Activated naive CD4-positive, alpha-beta T cell treated with anti-CD3 and anti-CD28 coated beads, Interleukin-2, amount 50 U/mL, for 24 hours (primary cell): ENCODE results near the gene PTPRB.

ENCODE experiments used
- H3K27ac Mint-ChIP-seq: one replicate; pipeline ENCODE4 v1.8.0; 2021; ENCODE audit warnings: mild to moderate bottlenecking, mixed read lengths
- H3K27me3 Mint-ChIP-seq: one replicate; pipeline ENCODE4 v1.8.0; 2021; ENCODE audit warnings: mixed read lengths
- H3K36me3 Mint-ChIP-seq: one replicate; pipeline ENCODE4 v1.8.0; 2021; ENCODE audit warnings: mixed read lengths
- H3K4me1 Mint-ChIP-seq: one replicate; pipeline ENCODE4 v1.8.0; 2021; ENCODE audit warnings: mixed read lengths
- H3K4me3 Mint-ChIP-seq: one replicate; pipeline ENCODE4 v1.8.0; 2021; ENCODE audit warnings: mild to moderate bottlenecking, mixed read lengths
- H3K9me3 Mint-ChIP-seq: one replicate; pipeline ENCODE4 v1.8.0; 2021; ENCODE audit warnings: mixed read lengths

The PTPRB gene

DNA sequence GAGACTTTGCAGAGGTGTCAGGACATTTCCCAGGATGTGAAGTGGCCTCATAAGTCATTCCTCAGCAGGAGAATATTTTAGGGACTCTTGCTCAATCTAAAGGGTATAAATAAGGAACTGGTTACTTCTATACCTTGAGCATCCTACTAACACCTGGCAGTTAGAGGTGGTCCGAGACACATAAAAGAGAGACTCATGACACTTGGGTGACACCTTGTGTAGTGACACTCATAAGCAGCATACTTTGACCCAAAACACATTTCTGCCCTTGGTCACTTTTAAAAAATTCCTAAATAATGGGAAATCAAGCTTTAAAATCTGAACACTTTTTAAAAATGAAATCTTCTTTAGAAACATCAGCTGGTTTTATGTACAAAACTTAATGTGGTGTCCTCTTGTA, 152.8 kb downstream of the PTPRB start:
- Mint-ChIP-seq H3K27me3 (peaks cover 10% of the 10 kb centered on the region), H3K36me3 (no peaks in the 10 kb centered on the region), H3K4me1 (no peaks in the 10 kb centered on the region), H3K9me3 (no peaks in the 10 kb centered on the region), H3K4me3 (no peak overlapping the region), H3K27ac (no peak overlapping the region)

DNA sequence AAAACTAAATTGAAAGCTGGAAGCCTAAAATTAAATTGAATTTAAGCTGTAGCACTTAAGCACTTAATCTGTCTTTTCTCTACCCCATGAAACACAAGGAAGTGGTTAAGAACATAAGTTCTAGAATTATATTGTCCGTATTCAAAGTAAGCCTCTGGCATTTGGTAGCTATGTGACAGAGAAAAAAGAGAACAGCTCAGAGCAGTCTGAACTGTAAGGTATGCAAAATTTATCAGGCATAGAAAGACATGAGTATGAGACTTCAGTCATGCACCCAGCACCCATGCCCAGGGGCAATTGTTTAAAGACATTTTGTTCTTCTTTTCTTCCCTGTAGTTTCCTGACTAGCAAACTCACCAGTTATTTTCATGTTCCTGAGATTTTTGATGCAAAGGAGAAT, 154.5 kb downstream of the PTPRB start:
- H3K9me3 Mint-ChIP-seq: no peaks in the 10 kb centered on the region
- H3K27me3 Mint-ChIP-seq: peaks cover 10% of the 10 kb centered on the region
- no peaks in the 10 kb centered on the region for H3K4me1 Mint-ChIP-seq
- no peak overlapping the region for H3K4me3 Mint-ChIP-seq
- H3K27ac Mint-ChIP-seq: no peak overlapping the region
- H3K36me3 Mint-ChIP-seq: no peaks in the 10 kb centered on the region

DNA sequence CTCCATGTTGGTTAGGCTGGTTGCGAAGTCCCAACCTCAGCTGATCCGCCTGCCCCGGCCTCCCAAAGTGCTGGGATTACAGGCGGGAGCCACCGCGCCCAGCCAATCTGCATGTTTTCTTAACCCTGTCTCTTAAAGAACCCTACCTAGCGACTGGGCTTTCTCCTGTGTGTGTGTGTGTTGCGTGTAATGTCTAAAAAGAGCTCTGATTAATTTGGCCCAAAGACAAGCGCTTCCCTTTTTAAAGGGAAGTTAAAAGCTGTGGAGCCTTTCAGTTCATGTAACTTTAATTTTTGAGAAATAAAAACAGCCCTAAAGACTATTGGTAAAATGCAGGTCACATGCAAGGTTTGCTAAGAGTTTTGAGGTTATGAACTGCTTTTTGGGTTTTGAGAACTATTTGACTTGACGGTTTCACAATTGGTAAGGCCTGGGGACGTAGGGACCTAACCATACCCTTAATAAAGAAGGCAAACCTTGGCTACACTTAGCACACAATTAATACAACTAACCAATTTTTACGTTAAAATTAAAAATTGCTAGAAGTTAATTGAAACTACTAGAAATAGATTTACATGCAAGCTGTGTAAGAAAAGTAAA, 167.9 kb downstream of the PTPRB start:
- Mint-ChIP-seq H3K27ac (no peak overlapping the region), H3K36me3 (no peaks in the 10 kb centered on the region), H3K4me3 (no peak overlapping the region), H3K9me3 (no peaks in the 10 kb centered on the region), H3K27me3 (peaks cover 4% of the 10 kb centered on the region), H3K4me1 (no peaks in the 10 kb centered on the region)

DNA sequence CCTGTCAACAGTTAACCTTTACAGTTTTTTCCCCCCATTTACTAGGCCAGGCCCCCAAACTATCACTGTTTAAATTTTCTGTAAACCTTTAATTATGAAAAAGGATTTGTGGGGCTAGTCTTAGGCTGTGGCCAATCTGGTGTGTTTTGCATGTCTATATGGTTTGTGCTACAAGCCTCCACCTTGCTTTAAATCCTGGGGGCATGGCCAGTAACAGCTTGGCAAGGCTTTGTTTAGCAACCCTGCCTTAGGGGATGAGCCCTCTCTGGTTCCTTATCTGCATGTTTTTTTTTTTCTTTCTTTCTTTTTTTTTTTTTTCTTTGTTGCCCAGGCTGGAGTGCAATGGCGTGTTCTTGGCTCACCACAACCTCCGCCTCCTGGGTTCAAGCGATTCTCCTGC, 168.5 kb downstream of the PTPRB start:
- Mint-ChIP-seq H3K9me3 (no peaks in the 10 kb centered on the region), H3K4me1 (no peaks in the 10 kb centered on the region), H3K4me3 (no peak overlapping the region), H3K27ac (no peak overlapping the region), H3K27me3 (peaks cover 4% of the 10 kb centered on the region), H3K36me3 (no peaks in the 10 kb centered on the region)

DNA sequence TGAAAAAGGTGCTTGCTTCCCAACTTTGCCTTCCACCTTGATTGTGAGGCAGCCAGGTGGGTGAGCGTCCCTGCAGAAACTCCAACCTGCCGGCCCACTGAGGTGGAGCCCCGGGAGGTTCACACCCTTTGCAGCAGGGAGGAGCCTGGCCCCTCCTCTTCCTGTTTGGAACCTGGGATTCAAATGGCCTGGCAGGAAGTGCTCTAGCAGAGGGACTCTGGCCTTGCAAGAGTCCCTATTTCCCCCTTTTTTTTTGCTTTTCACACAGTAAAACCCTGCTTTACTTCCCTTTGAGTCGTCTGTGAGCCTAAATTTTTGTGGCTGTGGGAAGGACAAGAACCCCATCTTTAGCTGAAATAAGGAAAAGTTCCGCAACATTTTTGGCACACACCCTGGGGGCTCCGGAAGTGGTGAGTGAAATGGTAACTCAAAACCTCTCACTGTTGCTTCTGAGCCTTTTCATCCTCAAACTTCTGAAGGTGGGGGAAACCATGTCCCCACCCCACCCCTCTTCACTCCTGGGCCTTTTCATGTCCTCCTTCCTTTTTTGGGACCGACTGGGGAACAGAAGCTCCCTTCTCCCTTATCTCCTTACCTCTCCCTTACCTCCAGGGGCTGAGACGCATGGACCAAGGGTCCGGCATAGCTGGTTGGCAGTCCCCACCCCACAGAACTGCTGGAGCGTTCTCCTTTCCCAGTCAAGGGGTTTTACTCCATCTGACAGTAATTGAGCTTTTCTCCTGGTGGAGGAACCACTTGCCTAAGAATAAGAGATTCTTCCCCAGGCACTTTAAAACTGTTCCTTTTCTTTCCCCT, 169.1 kb downstream of the PTPRB start:
- Mint-ChIP-seq H3K36me3 (no peaks in the 10 kb centered on the region), H3K4me3 (no peak overlapping the region), H3K27me3 (peaks cover 4% of the 10 kb centered on the region), H3K9me3 (no peaks in the 10 kb centered on the region), H3K27ac (no peak overlapping the region), H3K4me1 (no peaks in the 10 kb centered on the region)

DNA sequence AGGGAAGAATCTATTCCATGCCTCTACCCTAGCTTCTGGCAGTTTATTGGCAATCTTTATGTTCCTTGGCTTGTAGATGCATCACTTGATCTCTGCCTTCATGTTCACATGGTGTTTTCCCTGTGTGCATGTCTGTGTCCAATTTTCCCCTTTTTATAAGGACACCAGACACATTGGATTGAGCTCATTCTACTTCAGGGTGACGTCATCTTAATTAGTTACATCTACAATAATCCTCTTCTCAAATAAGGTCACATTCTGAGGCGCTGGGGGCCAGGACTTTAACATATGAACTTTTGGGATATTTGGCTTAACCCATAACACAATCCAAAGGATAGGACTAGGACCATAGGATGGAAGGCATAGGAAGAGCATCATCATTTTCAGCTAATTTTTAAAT, 169.8 kb downstream of the PTPRB start:
- Mint-ChIP-seq H3K27me3 (peaks cover 4% of the 10 kb centered on the region), H3K27ac (no peak overlapping the region), H3K4me1 (no peaks in the 10 kb centered on the region), H3K36me3 (no peaks in the 10 kb centered on the region), H3K9me3 (no peaks in the 10 kb centered on the region), H3K4me3 (no peak overlapping the region)

DNA sequence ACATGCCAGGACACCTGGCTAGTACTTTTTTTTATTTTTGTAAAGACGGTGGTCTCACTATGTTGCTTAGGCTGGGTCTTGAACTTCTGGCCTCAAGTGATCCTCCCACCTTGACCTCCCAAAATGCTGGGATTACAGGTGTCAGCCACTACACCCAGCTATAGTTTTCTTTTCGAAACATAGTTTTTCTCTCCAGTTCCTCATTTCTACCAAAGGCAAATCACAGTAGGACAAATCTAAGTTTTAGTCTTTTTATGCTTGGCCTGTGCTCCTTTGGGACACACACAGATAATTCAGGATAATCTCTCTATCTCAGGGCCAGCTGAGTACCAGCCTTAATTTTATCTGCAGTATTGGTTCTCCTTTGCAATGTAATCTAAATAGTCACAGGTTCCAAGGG, 170.5 kb downstream of the PTPRB start:
- Mint-ChIP-seq H3K4me3 (no peak overlapping the region), H3K9me3 (no peaks in the 10 kb centered on the region), H3K36me3 (no peaks in the 10 kb centered on the region), H3K27ac (no peak overlapping the region), H3K27me3 (peaks cover 4% of the 10 kb centered on the region), H3K4me1 (no peaks in the 10 kb centered on the region)
